K562 (cell line): ENCODE measurements around the gene KLHL14. TPM values are rescaled to one million over a fixed set of nuclear protein-coding genes. Genes with fewer than 3 reads are reported as not detected.

Source experiments
- ATAC-seq: fragments of 200-7000 bp; cut with Tn5 transposase; 3 replicates; pipeline ENCODE4 v1.9.1; 2020; ENCODE audit warnings: moderate library complexity
- BruUV-seq: library from RNA; stranded (reverse); fragments of 400-500 nt; replicated peaks from 2 replicates; lab custom pipeline; 2021; lab: Mats Ljungman, UMichigan
- CTCF ChIA-PET: fragments of 300-600 bp; formaldehyde crosslinking; extraction: SDS; loops from one replicate; lab custom pipeline; 2021; ENCODE audit warnings: low intra/inter-chr PET ratio; lab: Yijun Ruan, JAX
- POLR2A ChIA-PET: fragments of 300-600, 350-650 bp; sonication (Branson Sonifier 250); formaldehyde crosslinking; extraction: SDS; loops from one replicate; lab custom pipeline; 2021; ENCODE audit warnings: antibody characterized with exemption, inconsistent platforms; lab: Yijun Ruan, JAX
- DNase-seq, 4 experiments: peaks; one replicate each; pipeline versions ENCODE4 v3.0.0 to v3.0.0-alpha.2; 2011 to 2018; ENCODE audit warnings: low spot score in 3 of 4, mixed read lengths in 3 of 4; ENCODE audit errors: extremely low read depth in 1 of 4
- FAIRE-seq: peaks from 2 replicates; lab custom pipeline; 2011; peaks lifted over from hg19 to GRCh38; lab: Jason Lieb, UNC
- H2AFZ ChIP-seq: 2 replicates; pipeline ENCODE4 v1.6.0; 2011; ENCODE audit warnings: low read depth, low read length, control low read depth, inconsistent platforms
- H3K27ac ChIP-seq: fragments of 200-600 bp; 3 replicates; pipeline ENCODE4 v1.8.0; 2011; ENCODE audit warnings: low read depth, mild to moderate bottlenecking, control low read depth, inconsistent platforms, low read length, moderate library complexity, mixed read lengths; ENCODE audit errors: extremely low read depth
- H3K27me3 ChIP-seq, 2 experiments: fragments of 300-600 bp in 1 of 2; 2 replicates in 1 of 2; 3 replicates in 1 of 2; pipeline versions ENCODE4 v1.6.0 to v1.8.0; 2011; ENCODE audit warnings: inconsistent platforms in 2 of 2, low read length in 2 of 2, mild to moderate bottlenecking in 1 of 2, mixed read lengths in 1 of 2, moderate library complexity in 1 of 2; ENCODE audit not compliant: control insufficient read depth in 2 of 2, insufficient read depth in 2 of 2
- H3K36me3 ChIP-seq: fragments of 300-600 bp; 3 replicates; pipeline ENCODE4 v1.8.0; 2011; ENCODE audit warnings: mild to moderate bottlenecking, low read length, inconsistent platforms; ENCODE audit not compliant: control insufficient read depth, insufficient read depth
- H3K4me1 ChIP-seq, 2 experiments: fragments of 200-600 bp in 1 of 2; replicated peaks in 1 of 2; 2 replicates in 1 of 2; 3 replicates in 1 of 2; pipeline versions ENCODE4 v1.5.1 to v1.8.0; 2011; ENCODE audit warnings: inconsistent platforms in 2 of 2, low read length in 2 of 2, mild to moderate bottlenecking in 1 of 2, mixed read lengths in 1 of 2, moderate library complexity in 1 of 2; ENCODE audit not compliant: control insufficient read depth in 2 of 2, insufficient read depth in 2 of 2
- H3K4me2 ChIP-seq: 2 replicates; pipeline ENCODE4 v1.6.1; 2011; ENCODE audit warnings: low read length, control low read depth, inconsistent platforms, mixed read lengths; ENCODE audit not compliant: insufficient read depth
- H3K4me3 ChIP-seq: fragments of 200-600 bp; sonication (generic), shearing (Covaris generic); 2 replicates; pipeline ENCODE4 v1.5.1; 2016; ENCODE audit warnings: control low read depth, inconsistent platforms
- H3K79me2 ChIP-seq: fragments of 200-600 bp; 3 replicates; pipeline ENCODE4 v1.8.0; 2011; ENCODE audit warnings: low read length, inconsistent platforms; ENCODE audit not compliant: control insufficient read depth, insufficient read depth
- H3K9ac ChIP-seq, 2 experiments: 2 replicates each; pipeline versions ENCODE4 v1.6.0 to v1.6.1; 2011; ENCODE audit warnings: low read depth in 2 of 2, low read length in 2 of 2, control low read depth in 1 of 2, inconsistent platforms in 1 of 2, mild to moderate bottlenecking in 1 of 2, mixed read lengths in 1 of 2; ENCODE audit not compliant: insufficient read depth in 1 of 2
- H3K9me1 ChIP-seq: one replicate; pipeline ENCODE4 v1.6.0; 2011; ENCODE audit warnings: inconsistent platforms, mild to moderate bottlenecking, low read length, moderate library complexity; ENCODE audit not compliant: control insufficient read depth, insufficient read depth
- H3K9me3 ChIP-seq: replicated peaks from 2 replicates; pipeline ENCODE4 v1.5.1; 2011; ENCODE audit warnings: low read depth, low read length, inconsistent platforms; ENCODE audit not compliant: control insufficient read depth, insufficient read depth
- H4K20me1 ChIP-seq: replicated peaks from 2 replicates; pipeline ENCODE4 v1.6.1; 2011; ENCODE audit warnings: low read length, inconsistent platforms, mixed read lengths; ENCODE audit not compliant: control insufficient read depth, insufficient read depth
- CBX5 ChIP-seq: IDR thresholded peaks from 2 replicates; pipeline ENCODE4 v1.6.1; 2014; ENCODE audit warnings: low read depth, borderline replicate concordance
- FOXJ2 ChIP-seq: fragments of 200-800 bp; sonication (Bioruptor generic); IDR thresholded peaks from 2 replicates; pipeline ENCODE4 v1.6.1; 2016; ENCODE audit warnings: missing genetic modification characterization, missing compliant biosample characterization
- POLR2AphosphoS2 ChIP-seq: IDR thresholded peaks from 2 replicates; pipeline ENCODE4 v1.6.1; 2012; ENCODE audit warnings: low read length, improper control_type of control experiment
- SP1 ChIP-seq: sonication (generic); formaldehyde crosslinking; IDR thresholded peaks from 2 replicates; pipeline ENCODE4 v1.8.1; 2022; ENCODE audit warnings: mild to moderate bottlenecking, missing genetic modification reagents
- TAF1 ChIP-seq: IDR thresholded peaks from 2 replicates; pipeline ENCODE4 v1.6.1; 2011; ENCODE audit warnings: mild to moderate bottlenecking, low read length, moderate library complexity; ENCODE audit not compliant: insufficient read depth, control insufficient read depth, severe bottlenecking; ENCODE audit errors: extremely low read depth
- ZNF224 ChIP-seq: sonication (generic); formaldehyde crosslinking; IDR thresholded peaks from 2 replicates; pipeline ENCODE4 v1.8.0; 2022; ENCODE audit warnings: mild to moderate bottlenecking, missing genetic modification reagents
- WGBS: fragments of 100-300 bp; shearing (Covaris generic); methylation state at CpG from one replicate; pipeline ENCODE4 v1.1.6; 2016; ENCODE audit warnings: low coverage, mixed read lengths; ENCODE audit not compliant: insufficient coverage; ENCODE audit errors: missing lambda C conversion rate; 5-methylcytosine and 5-hydroxymethylcytosine counted together
- in situ Hi-C: fragments of 300-500 bp; cut with MboI; formaldehyde crosslinking; loops from 4 replicates; pipeline ENCODE4 v1.15.0; 2018; ENCODE audit warnings: inconsistent platforms, mixed read lengths
- intact Hi-C: fragments of 100-400 bp; cut with micrococcal nuclease; formaldehyde crosslinking; loops from 2 replicates; pipeline ENCODE4 v1.14.2; 2022
- polyA plus RNA-seq, 8 experiments: library from polyadenylated mRNA; depleted of rRNA in 4 of 8; stranded (reverse) in 5 of 8; unstranded in 3 of 8; fragments of >200 nt; fragmentation: Nextera tagmentation in 2 of 8; fragmentation: Illumina TruSeq in 1 of 8; extraction: Ambion mirVana in 2 of 8; extraction: Trizol in 1 of 8; gene quantifications; 2 replicates each; pipeline versions ENCODE4 v1.2.1 to v1.2.3, GENCODE V29; 2011 to 2014; ENCODE audit warnings: inconsistent platforms in 1 of 8, missing spikeins in 1 of 8
- total RNA-seq, 7 experiments: library from RNA; depleted of rRNA in 6 of 7; stranded (reverse); fragments of >200 nt in 6 of 7; fragmentation: Illumina TruSeq in 2 of 7; extraction: Trizol in 2 of 7; gene quantifications; 2 replicates each; pipeline versions ENCODE4 v1.2.1 to v1.2.3, GENCODE V29; 2011 to 2021; ENCODE audit warnings: low replicate concordance in 1 of 7
- TF ChIP-seq, protein P1 (sequence below): sonication (generic); formaldehyde crosslinking; IDR thresholded peaks from 2 replicates; pipeline ENCODE4 v1.8.0; 2022; ENCODE audit warnings: mild to moderate bottlenecking, low read depth, missing genetic modification reagents

The KLHL14 gene
- total and polyA plus RNA-seq, 9 of the 15 experiments (the other 6 are each of a cell fraction or from before 2014, with no cell fraction given), result not detected

GRCh38 chr18:32769071-32769585 is 3.7 kb downstream of the KLHL14 start:
- no peaks in the 10 kb centered on the region for H3K36me3 ChIP-seq
- H4K20me1 ChIP-seq, result no peaks in the 10 kb centered on the region
- no peaks in the 10 kb centered on the region for H3K79me2 ChIP-seq
- H3K27me3 ChIP-seq, result peaks cover 4 to 5% of the 10 kb centered on the region in 2 experiments; a peak in 2 of 5 replicates
- H2AFZ ChIP-seq, result no peak overlapping the region
- no peaks in the 10 kb centered on the region; a peak in 1 of 5 replicates for H3K4me1 ChIP-seq
- H3K4me2 ChIP-seq, result no peak overlapping the region
- H3K27ac ChIP-seq, result no peak overlapping the region
- ATAC-seq (no peak), DNase-seq (no peak), FAIRE-seq (no peak)
- in situ Hi-C loops (no loop called here), intact Hi-C loops (no loop called here)
- ChIA-PET CTCF (no interaction called here), POLR2A (interaction anchor here (1.2 kb wide), 1 partner anchor 14 kb away, joined by 3 read pairs; no protein-coding TSS in a partner anchor)
- H3K9ac ChIP-seq, result no peak overlapping the region
- H3K9me3 ChIP-seq, result no peaks in the 10 kb centered on the region
- H3K9me1 ChIP-seq, result no peaks in the 10 kb centered on the region
- BruUV-seq, result no TSS peak
- TF ChIP-seq SP1 (CRISPR knock-in tag) (no peak), FOXJ2 (no peak), POLR2AphosphoS2 (no peak), TAF1 (no peak), ZNF224 (CRISPR knock-in tag) (no peak), CBX5 (no peak)
- TF ChIP-seq, protein P1, sequence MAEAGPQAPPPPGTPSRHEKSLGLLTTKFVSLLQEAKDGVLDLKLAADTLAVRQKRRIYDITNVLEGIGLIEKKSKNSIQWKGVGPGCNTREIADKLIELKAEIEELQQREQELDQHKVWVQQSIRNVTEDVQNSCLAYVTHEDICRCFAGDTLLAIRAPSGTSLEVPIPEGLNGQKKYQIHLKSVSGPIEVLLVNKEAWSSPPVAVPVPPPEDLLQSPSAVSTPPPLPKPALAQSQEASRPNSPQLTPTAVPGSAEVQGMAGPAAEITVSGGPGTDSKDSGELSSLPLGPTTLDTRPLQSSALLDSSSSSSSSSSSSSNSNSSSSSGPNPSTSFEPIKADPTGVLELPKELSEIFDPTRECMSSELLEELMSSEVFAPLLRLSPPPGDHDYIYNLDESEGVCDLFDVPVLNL (CRISPR knock-in tag), result no peak
- TF ChIP-seq, all 486 proteins: peak for 0
- no peak overlapping the region for H3K4me3 ChIP-seq
- WGBS, result 4% methylated on average over 7 of the region's 8 CpGs
